GM12878 (cell line): ENCODE data around the gene TRANK1. TPM values are rescaled to one million over a fixed set of nuclear protein-coding genes. Genes with fewer than 3 reads are reported as not detected.

Experiments
- BACH1 ChIP-seq: fragments of 450-650 bp; IDR thresholded peaks from 2 replicates; pipeline ENCODE4 v1.6.1; 2017; ENCODE audit warnings: mild to moderate bottlenecking, borderline replicate concordance
- BCL11A ChIP-seq: IDR thresholded peaks from 2 replicates; pipeline ENCODE4 v1.6.1; 2011; ENCODE audit warnings: low read depth, low read length
- ETV6 ChIP-seq, 2 experiments: fragments of 450-650 bp in 1 of 2; IDR thresholded peaks in 1 of 2; conservative IDR thresholded peaks in 1 of 2; 2 replicates each; pipeline ENCODE4 v1.6.1; 2014; ENCODE audit warnings: antibody characterized with exemption in 1 of 2, borderline replicate concordance in 1 of 2, low read depth in 1 of 2, mild to moderate bottlenecking in 1 of 2, moderate library complexity in 1 of 2
- HSF1 ChIP-seq: fragments of 150-350 bp; IDR thresholded peaks from 2 replicates; pipeline ENCODE4 v1.6.1; 2014; ENCODE audit warnings: mild to moderate bottlenecking, low read depth, low read length
- IKZF1 ChIP-seq: fragments of 450-650 bp; conservative IDR thresholded peaks from 2 replicates; pipeline ENCODE4 v1.6.1; 2017; ENCODE audit warnings: antibody characterized with exemption, mild to moderate bottlenecking
- IRF4 ChIP-seq: IDR thresholded peaks from 2 replicates; pipeline ENCODE4 v1.6.1; 2011; ENCODE audit warnings: low read depth, low read length
- JUND ChIP-seq: IDR thresholded peaks from 2 replicates; pipeline ENCODE4 v1.6.1; 2012; ENCODE audit warnings: low read depth, mild to moderate bottlenecking, low read length, improper control_type of control experiment, moderate library complexity
- LARP7 ChIP-seq: fragments of 450-650 bp; IDR thresholded peaks from 2 replicates; pipeline ENCODE4 v1.6.1; 2017; ENCODE audit warnings: mild to moderate bottlenecking
- MTA2 ChIP-seq: fragments of 450-650 bp; IDR thresholded peaks from 2 replicates; pipeline ENCODE4 v1.6.1; 2016; ENCODE audit warnings: low read depth, mild to moderate bottlenecking, moderate library complexity
- MYB ChIP-seq: fragments of 150-350 bp; IDR thresholded peaks from 2 replicates; pipeline ENCODE4 v1.6.1; 2014; ENCODE audit warnings: mild to moderate bottlenecking, low read depth, low read length, borderline replicate concordance
- MYC ChIP-seq: IDR thresholded peaks from 2 replicates; pipeline ENCODE4 v1.6.1; 2011; ENCODE audit warnings: mild to moderate bottlenecking, low read length, moderate library complexity, inconsistent platforms; ENCODE audit not compliant: insufficient read depth, insufficient replicate concordance, insufficient read length, severe bottlenecking
- RUNX3 ChIP-seq: IDR thresholded peaks from 2 replicates; pipeline ENCODE4 v1.6.1; 2012; ENCODE audit warnings: low read length, inconsistent platforms
- SMARCA5 ChIP-seq: fragments of 450-650 bp; IDR thresholded peaks from 2 replicates; pipeline ENCODE4 v1.6.1; 2017; ENCODE audit warnings: mild to moderate bottlenecking
- USF1 ChIP-seq: IDR thresholded peaks from 2 replicates; pipeline ENCODE4 v1.6.1; 2011; ENCODE audit warnings: borderline replicate concordance, low read depth, mild to moderate bottlenecking, moderate library complexity, mixed read lengths, low read length; ENCODE audit not compliant: insufficient read depth; ENCODE audit errors: extremely low read length
- USF2 ChIP-seq: IDR thresholded peaks from 2 replicates; pipeline ENCODE4 v1.6.1; 2011; ENCODE audit warnings: low read depth, low read length, improper control_type of control experiment, borderline replicate concordance
- ZNF592 ChIP-seq: fragments of 450-650 bp; IDR thresholded peaks from 2 replicates; pipeline ENCODE4 v1.6.1; 2017; ENCODE audit warnings: mild to moderate bottlenecking, moderate library complexity
- ZSCAN29 ChIP-seq: fragments of 450-650 bp; IDR thresholded peaks from 2 replicates; pipeline ENCODE4 v1.6.1; 2017; ENCODE audit warnings: mild to moderate bottlenecking, moderate library complexity
- polyA plus RNA-seq, 11 experiments: library from polyadenylated mRNA; depleted of rRNA in 4 of 11; unstranded in 6 of 11; stranded (reverse) in 5 of 11; fragments of >200 nt; fragmentation: Nextera tagmentation in 4 of 11; fragmentation: Illumina TruSeq in 1 of 11; extraction: Ambion mirVana in 4 of 11; extraction: Trizol in 1 of 11; gene quantifications; 1 replicate in 1 of 11; 2 replicates in 10 of 11; pipeline versions ENCODE4 v1.2.1 to v1.2.3, GENCODE V29; 2011 to 2016; ENCODE audit warnings: inconsistent platforms in 2 of 11, missing spikeins in 2 of 11, low read depth in 1 of 11
- total RNA-seq, 4 experiments: library from RNA; depleted of rRNA in 3 of 4; stranded (reverse); fragments of >200 nt in 3 of 4; fragmentation: Illumina TruSeq in 1 of 4; extraction: Trizol in 1 of 4; gene quantifications; 2 replicates each; pipeline versions ENCODE4 v1.2.1 to v1.2.3, GENCODE V29; 2013 to 2021
- TF ChIP-seq, protein P1 (sequence below): IDR thresholded peaks from 2 replicates; pipeline ENCODE4 v1.6.1; 2011; ENCODE audit warnings: mild to moderate bottlenecking, low read depth, low read length, moderate library complexity; ENCODE audit not compliant: insufficient replicate concordance
- TF ChIP-seq, protein P2 (sequence below): fragments of 450-650 bp; IDR thresholded peaks from 2 replicates; pipeline ENCODE4 v1.6.1; 2017; ENCODE audit warnings: mild to moderate bottlenecking, low read depth, inconsistent platforms; ENCODE audit not compliant: poor library complexity, severe bottlenecking

TRANK1 gene
- total and polyA plus RNA-seq, 10 of the 15 experiments (the other 5 are each of a cell fraction or from before 2014, with no cell fraction given) = 0.46 to 8.8 (median 1.1) TPM

GRCh38 chr3:36991147-36991546 is 46.3 kb upstream of the TRANK1 start (continued):
- TF ChIP-seq USF1 = no peak
- TF ChIP-seq SMARCA5 = no peak
- 0 out of 2 replicates have a peak, but pooled peaks have one; percentile 21 for TF ChIP-seq BCL11A
- peak; percentile 43 for TF ChIP-seq RUNX3
- TF ChIP-seq IRF4 = peak; percentile 57; the same call in 1 of the 2 replicates
- TF ChIP-seq JUND = no peak
- no peak for TF ChIP-seq MYC
- TF ChIP-seq, protein P1, sequence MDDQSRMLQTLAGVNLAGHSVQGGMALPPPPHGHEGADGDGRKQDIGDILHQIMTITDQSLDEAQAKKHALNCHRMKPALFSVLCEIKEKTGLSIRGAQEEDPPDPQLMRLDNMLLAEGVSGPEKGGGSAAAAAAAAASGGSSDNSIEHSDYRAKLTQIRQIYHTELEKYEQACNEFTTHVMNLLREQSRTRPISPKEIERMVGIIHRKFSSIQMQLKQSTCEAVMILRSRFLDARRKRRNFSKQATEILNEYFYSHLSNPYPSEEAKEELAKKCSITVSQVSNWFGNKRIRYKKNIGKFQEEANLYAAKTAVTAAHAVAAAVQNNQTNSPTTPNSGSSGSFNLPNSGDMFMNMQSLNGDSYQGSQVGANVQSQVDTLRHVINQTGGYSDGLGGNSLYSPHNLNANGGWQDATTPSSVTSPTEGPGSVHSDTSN = no peak
- no peak for TF ChIP-seq ZNF592
- TF ChIP-seq MYB = no peak
- no peak; the same call in 1 of the 2 replicates for TF ChIP-seq IKZF1
- no peak for TF ChIP-seq USF2
- no peak for TF ChIP-seq HSF1
- no peak for TF ChIP-seq BACH1
- no peak for TF ChIP-seq ZSCAN29
- TF ChIP-seq MTA2 = no peak
- TF ChIP-seq ETV6 (conservative IDR thresholded peaks at IDR 0.05 in 1 of 2, IDR thresholded peaks at IDR 0.05 in 1 of 2; ENCODE audit: borderline replicate concordance in 1 of 2, low read depth in 1 of 2) = no peak
- no peak for TF ChIP-seq LARP7
- TF ChIP-seq, protein P2, sequence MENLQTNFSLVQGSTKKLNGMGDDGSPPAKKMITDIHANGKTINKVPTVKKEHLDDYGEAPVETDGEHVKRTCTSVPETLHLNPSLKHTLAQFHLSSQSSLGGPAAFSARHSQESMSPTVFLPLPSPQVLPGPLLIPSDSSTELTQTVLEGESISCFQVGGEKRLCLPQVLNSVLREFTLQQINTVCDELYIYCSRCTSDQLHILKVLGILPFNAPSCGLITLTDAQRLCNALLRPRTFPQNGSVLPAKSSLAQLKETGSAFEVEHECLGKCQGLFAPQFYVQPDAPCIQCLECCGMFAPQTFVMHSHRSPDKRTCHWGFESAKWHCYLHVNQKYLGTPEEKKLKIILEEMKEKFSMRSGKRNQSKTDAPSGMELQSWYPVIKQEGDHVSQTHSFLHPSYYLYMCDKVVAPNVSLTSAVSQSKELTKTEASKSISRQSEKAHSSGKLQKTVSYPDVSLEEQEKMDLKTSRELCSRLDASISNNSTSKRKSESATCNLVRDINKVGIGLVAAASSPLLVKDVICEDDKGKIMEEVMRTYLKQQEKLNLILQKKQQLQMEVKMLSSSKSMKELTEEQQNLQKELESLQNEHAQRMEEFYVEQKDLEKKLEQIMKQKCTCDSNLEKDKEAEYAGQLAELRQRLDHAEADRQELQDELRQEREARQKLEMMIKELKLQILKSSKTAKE = peak; percentile 16
